Fibroblast of mammary gland (primary cell): Measurements from ENCODE around the gene AKAP7.
A peak's percentile ranks its signal among the peaks of the same experiment; 100 is the strongest.
"Not testable (repeated sequence)": the region's sequence is repeated elsewhere in the genome, so short reads cannot be mapped to it uniquely, and the experiment has no call there.

Experiments used
- DNase-seq: peaks from one replicate; pipeline ENCODE4 v3.0.0-alpha.2; 2010; ENCODE audit warnings: low read depth
- H3K4me3 ChIP-seq: 2 replicates; pipeline ENCODE4 v1.5.1; 2011; ENCODE audit warnings: low read depth, mild to moderate bottlenecking, low read length, moderate library complexity; ENCODE audit not compliant: control insufficient read depth
- TF ChIP-seq, protein P1 (sequence below): conservative IDR thresholded peaks from 2 replicates; pipeline ENCODE4 v1.5.1; 2011; ENCODE audit warnings: low read depth, low read length, inconsistent platforms; ENCODE audit not compliant: control insufficient read depth, insufficient read depth

Gene AKAP7

GRCh38 chr6:131135244-131136020 is at the start of gene AKAP7:
Gene AKAP7 (plus strand): TSS chr6:131135467. CDS start chr6:131135764, 297 bp downstream.
- H3K4me3 ChIP-seq: peak within 1 kb of the TSS; percentile 80
- TF ChIP-seq, protein P1, sequence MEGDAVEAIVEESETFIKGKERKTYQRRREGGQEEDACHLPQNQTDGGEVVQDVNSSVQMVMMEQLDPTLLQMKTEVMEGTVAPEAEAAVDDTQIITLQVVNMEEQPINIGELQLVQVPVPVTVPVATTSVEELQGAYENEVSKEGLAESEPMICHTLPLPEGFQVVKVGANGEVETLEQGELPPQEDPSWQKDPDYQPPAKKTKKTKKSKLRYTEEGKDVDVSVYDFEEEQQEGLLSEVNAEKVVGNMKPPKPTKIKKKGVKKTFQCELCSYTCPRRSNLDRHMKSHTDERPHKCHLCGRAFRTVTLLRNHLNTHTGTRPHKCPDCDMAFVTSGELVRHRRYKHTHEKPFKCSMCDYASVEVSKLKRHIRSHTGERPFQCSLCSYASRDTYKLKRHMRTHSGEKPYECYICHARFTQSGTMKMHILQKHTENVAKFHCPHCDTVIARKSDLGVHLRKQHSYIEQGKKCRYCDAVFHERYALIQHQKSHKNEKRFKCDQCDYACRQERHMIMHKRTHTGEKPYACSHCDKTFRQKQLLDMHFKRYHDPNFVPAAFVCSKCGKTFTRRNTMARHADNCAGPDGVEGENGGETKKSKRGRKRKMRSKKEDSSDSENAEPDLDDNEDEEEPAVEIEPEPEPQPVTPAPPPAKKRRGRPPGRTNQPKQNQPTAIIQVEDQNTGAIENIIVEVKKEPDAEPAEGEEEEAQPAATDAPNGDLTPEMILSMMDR: no peak
- peak; percentile 71 for DNase-seq

- not testable (repeated sequence) for DNase-seq, H3K4me3 ChIP-seq
Measured at GRCh38 chr6:131090339-131090738, 44.9 kb upstream of the AKAP7 start.

DNA sequence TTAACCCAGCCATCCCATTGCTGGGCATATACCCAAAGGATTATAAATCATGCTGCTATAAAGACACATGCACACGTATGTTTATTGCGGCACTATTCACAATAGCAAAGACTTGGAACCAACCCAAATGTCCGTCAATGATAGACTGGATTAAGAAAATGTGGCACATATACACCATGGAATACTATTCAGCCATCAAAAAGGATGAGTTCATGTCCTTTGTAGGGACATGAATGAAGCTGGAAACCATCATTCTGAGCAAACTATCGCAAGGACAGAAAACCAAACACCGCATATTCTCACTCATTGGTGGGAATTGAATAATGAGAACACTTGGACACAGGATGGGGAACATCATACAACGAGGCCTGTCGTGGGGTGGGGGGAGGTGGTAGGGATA is 43.3 kb upstream of the AKAP7 start:
- DNase-seq, H3K4me3 ChIP-seq: not testable (repeated sequence)

DNA sequence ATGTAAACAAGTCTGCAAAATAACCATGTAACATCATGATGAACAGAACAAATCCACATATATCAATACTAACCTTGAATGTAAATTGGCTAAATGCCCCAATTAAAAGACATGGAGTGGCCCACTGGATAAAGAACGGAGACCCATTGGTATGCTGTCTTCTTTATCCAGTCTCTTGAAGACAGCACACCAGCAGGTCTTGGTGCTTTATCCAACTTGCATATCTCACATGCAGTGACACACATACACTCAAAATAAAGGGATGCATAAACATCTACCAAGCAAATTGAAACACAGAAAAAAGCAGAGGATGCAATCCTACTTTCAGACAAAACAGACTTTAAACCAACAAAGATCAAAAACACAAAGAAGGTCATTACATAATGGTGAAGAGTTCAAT is 41.9 kb upstream of the AKAP7 start:
- no peak overlapping the region for H3K4me3 ChIP-seq
- no peak for DNase-seq
- TF ChIP-seq, protein P1: no peak

GRCh38 chr6:131096786-131097185 is 38.5 kb upstream of the AKAP7 start:
- no peak overlapping the region for H3K4me3 ChIP-seq
- DNase-seq: no peak
- TF ChIP-seq, protein P1: no peak

DNA sequence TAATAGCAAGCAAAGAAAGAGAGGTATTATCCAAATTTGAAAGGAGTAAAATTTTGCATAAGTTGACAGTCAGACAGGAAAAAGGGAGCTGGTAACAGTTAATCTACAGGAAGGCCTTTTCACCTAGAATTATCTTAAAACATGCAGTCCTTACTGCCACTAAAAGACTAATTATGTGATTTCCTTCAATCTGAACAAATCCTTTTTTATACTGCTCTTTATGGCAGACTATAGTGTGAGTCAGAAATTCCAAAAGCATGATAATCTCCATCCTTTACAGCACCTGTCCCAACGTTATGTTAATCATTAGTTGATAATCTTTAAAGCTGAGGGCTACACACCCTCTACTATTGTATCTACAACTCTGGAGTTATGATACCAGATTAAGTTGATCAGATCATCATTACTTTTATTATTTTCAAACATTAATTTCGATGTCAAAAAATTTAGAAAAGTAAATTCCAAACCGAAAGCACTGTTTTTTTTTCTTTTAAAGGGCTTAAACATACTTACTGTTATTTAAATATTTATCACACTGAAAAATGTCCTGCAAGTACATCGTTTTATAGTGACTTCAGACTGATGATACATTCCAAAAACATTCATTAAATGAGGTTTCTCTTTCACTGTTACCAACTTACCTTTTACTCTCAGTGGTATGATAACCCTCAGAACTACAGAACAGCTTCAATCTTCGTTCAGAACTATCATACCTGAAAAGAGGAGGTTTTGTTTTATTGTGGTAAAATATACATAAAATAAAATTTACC is 33.2 kb upstream of the AKAP7 start:
- TF ChIP-seq, protein P1: no peak
- DNase-seq: no peak
- H3K4me3 ChIP-seq: no peak overlapping the region

GRCh38 chr6:131103296-131103695 is 32.0 kb upstream of the AKAP7 start:
- TF ChIP-seq, protein P1: no peak
- peak; percentile 17 for DNase-seq
- H3K4me3 ChIP-seq: no peak overlapping the region
